GM18870 (cell line): ENCODE data around the gene MATK.
"Not testable (repeated sequence)": the region's sequence is repeated elsewhere in the genome, so short reads cannot be mapped to it uniquely, and the experiment has no call there.

Experiments
- ATAC-seq: cut with Tn5 transposase; IDR thresholded peaks from one replicate; pipeline ENCODE4 v1.9.1; 2021; ENCODE audit warnings: moderate library complexity; ENCODE audit not compliant: unreplicated experiment

The MATK gene

DNA sequence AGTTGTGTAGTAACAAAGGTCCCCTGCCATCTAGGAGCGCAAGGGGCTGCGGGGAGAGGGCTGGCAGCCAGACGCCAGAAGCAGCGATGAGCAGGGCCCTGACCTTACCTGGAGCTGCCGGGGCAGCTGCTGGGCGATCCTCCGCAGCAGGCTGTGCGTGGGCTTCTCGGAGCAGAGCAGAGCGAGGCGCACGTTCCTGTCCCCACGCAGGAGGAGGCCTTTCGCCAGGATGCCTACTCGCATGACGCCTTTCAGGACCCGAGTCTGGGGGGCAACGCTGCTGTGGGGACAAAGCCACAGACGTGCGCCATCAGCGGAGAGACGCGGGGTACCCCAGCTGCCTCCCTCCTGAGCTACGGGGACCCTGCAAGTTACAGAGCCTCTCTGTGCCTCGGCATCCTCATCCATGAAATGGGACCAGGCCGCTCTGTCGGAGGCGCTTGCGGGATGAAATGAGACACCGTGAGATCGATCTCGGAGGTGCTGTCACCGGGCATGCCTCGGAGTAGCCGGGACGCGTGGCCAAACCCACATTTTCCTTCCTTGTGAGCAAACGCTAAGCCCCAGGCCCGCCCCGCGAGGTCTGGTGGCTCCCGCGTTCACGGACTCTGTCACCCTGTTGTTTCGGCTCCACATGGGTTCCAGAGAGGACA is 30.5 kb upstream of the MATK start:
- ATAC-seq: no peak

DNA sequence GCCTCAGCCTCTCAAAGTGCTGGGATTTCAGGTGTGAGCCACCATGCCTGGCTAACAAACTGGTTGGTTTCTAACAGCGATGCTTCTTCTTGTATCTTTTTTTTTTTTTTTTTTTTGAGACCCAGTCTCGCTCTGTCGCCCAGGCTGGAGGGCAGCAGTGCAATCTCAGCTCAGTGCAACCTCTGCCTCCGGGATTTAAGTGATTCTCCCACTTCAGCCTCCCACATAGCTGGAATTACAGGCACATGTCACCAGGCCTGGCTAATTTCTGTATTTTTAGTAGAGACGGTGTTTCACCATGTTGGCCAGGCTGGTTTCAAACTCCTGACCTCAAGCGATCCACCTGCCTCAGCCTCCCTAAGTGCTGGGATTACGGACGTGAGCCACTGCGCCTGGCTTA is 30.0 kb upstream of the MATK start:
- ATAC-seq: not testable (repeated sequence)

DNA sequence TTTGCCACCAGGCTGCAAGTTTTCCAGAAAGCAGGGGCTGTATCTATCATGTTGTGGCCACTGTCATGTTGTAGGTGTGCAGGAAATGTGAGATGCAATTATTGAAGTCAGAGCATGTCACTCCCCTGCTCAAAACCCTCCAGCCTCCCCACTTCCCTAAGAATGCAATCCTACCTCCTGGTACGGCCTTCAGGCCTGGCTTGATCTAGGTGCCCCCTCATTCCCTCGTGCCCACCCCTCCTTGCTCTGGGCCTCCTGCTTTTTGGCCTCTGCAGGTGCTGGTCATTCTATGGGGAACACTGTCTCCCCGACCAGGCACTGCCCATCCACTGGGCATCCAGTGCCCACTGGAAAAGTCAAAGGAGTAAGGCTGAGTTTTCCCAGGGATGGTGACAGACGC is 28.5 kb upstream of the MATK start:
- no peak for ATAC-seq

DNA sequence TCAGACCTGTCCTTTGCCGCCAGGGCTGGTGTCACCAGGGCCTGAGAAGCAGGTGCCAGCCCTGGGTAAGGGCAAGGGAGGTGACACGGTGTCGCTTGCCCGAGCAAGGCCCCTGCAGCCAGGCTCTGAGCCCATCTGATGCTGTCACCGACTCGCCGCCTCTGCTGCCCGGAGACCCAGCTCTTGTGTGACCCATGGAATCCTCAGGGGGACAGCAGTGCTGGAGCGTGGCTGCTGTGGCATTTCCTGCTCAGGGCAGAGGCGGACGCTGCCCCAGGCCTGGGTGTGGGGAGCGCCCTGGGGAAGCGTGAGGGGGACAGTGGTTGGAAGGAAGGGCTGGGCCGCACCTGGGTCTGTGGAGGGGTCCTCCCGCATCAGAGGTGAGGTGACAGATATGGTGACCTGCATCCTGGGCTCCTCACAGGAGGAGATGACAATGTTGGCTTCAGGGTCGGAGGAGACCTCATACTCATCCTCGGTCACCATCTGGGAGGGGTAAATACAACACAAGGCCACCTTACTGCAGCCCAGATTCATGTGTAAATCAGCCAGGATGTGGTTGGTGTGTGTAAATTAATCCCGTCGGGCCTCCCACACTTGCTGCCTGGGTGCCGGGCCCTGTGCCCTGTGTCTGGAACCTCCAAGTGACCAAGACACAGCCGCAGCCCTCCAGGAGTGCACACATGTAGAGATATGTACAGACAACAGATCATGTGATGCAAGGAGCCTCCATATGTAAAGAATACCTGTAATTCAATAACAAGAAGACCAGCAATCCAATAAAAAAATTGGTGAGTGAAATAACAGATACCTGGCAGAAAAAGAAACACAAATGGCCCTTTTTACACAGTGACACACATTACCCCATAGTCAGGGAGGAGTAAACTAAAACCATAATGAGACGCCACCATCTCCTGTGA is 27.6 kb upstream of the MATK start:
- ATAC-seq: no peak

DNA sequence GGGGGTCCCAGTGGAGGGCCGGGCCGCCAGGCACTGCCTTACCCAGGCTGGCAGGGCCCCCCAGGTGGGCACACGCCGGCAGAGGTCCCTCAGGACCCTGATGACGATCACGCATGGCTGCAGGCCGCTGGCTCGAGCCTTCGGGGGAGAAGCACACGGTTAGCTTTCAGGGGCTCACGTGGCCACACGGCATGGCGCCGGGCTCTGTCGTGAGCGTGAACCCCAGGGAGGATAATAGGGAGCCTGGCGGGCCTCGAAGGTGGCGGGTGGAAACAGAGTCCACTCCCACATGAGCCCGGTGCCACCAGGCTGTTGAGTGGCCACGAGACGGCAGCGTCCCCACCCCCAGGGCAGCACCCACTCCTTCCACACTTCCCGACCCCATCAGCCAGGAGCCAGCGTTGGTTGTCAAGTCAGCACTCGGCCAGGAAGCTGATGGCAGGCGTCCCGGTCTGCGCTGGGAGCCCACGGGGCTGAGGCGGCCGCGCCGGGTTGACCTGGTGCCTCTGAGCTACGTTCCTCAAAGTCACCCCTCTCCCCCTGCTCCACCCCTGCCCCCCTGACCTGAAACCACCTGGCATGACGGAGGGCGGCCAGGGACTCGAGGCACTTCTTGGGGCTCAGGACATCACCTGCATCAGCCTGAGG is 24.7 kb upstream of the MATK start:
- no peak for ATAC-seq

DNA sequence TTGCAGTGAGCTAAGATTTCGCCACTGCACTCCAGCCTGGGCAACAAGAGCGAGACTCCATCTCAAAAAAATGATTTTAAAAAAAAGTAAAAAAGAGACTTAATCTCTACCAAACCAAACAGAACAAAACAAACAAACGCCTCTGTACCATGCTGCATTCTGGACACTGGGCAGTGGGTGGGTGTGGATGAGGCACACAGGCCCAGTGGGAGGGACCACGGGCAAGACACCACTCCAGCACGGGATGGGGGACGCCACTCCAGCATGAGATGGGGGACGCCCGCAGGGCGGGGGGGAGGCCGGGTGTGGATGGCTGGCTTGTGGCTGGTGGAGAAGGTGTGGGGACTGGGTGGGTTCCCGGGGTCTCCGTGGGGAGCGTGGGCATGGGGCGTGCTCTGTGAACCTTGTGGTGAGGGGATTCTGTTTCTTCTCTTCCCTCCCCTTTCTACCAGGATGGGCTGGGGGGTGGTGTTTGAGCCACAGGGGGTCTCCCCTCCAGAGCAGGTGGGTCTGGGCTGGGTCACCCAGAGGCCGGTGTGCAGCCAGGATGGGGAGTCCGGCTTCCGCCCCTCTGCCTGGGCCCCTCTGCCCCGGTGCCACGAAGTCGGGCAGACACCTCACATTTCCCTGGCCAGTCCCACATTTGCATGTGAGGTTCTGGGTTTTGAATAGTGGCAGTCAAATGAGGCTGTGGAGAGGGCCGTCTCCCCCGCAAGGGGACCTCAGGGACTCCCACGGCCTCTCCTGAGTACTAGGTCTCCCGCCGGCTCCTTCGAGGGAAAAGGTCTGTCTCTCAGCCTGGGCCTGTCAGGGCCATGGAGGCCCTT is 23.9 kb upstream of the MATK start:
- ATAC-seq: no peak

DNA sequence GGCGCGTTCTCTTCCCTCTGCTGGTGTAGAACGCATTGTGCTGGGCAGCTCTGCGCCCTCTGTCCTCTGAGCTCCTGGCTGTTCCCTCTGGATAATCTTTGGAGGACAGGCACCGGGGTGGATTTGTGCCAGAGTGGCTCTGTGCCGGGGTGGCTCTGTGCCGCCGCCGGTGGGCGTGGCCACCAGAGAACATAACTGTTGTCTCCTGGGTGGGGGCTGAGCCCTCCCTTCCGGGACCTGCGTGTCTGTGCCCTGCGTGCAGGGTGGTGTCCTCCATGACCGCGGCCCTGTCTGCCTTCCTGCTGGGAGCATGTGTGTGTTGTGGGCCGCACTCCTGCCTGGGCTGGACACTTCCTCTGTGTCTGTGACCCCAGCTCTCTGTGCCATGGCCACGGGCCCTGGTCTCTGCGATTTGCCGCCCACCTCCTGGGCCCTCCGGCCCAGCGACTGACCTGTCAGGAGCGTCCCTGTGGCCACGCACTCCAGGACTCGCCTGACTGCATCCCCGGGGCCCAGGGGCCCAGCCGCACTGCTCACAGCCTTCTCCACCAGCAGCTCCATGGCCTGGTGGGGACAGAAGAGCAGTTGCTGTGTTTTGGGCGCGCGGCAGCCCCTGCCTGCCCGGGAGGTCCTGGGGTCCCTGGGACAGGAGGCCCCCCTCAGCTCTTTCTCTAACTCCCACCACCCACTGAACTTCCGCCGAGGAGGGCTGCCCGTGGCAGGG is 22.4 kb upstream of the MATK start:
- no peak for ATAC-seq

DNA sequence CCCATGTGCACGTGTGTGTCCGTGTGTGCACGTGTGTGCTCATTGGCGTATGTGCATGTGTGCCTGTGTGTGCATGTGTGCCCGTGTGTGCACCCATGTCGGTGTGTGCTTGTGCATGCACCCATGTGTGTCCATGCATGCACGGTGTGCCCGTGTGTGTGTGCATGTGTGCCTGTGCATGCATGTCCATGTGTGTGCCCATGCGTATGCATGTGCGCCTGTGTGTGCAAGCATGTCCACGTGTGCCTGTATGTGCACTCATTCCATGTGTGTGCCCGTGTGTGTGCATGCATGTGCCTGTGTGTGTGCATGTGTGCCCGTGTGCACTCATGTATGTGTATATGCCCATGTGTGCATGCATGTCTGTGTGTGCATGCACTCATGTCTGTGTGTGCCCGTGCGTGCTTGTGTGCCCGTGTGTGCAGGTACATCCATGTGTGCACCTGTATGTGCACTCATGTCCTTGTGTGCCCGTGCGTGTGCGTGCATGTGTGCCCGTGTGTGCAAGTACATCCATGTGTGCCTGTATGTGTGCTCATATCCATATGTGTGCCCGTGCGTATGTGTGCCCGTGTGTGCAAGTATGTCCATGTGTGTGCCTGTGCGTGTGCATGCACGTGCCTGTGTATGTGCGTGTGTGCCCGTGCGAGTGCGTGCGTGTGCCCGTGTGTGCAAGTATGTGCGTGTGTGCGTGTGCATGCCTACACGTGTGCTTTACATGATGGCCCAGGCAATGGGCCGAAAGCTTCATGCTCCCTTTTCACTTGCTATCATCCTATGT is 21.6 kb upstream of the MATK start:
- ATAC-seq: no peak

DNA sequence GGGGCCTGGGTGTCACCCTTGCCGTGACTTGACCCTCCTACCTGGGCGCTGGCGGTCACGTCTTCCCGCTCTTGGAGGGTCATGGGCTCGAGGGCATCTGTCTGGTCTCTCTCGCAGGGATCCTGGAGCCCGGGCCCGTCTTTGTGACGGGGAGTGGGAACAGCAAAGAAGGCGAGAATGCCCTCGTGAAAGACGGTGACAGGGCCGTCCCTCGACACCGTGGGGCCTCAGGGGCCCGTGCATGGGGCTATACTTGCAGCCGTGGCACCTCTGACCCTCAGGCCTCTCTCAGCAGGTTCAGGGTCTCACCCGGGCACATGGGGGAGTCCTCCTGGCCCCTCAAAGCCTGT is 20.9 kb upstream of the MATK start:
- no peak for ATAC-seq

DNA sequence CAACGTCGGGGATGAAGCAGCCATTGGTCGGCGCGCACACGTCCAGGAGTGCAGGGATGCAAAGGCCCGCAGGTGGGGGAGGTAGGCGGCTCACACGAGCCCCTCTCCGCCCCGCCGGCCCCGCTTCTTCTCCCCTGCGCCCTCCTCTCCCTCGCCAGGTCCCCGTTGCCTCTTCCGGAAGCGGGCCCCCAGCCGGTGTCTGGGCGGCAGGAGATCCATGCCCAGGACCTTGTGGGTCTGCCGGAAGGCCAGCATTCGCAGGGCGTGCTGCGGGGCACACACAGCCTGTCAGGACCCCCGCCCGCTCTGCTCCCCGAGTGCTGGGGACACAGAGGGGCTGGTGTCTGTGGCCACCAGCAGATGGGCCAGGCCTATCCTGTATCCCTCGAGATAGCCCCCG is 19.7 kb upstream of the MATK start:
- no peak for ATAC-seq

DNA sequence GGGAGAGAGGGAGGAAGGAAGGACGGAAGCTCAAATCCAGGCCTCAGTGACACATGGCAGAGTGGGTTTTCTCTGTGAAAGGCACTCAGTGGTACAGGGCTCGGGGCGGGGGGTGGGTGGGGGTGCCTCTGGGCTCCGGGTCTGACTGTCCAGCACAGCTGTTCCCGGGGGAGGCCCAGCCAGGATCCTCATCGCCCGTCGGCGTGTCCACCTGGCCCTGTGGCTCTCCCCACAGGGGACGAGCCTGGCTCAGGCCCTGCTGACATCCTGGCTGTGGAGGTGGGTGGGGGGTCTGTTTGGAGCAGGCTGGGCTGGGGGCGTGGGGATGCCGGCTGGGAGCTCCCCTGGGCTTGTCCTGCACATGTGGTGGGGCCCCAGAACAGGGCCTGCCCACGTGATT is 18.2 kb upstream of the MATK start:
- no peak for ATAC-seq

DNA sequence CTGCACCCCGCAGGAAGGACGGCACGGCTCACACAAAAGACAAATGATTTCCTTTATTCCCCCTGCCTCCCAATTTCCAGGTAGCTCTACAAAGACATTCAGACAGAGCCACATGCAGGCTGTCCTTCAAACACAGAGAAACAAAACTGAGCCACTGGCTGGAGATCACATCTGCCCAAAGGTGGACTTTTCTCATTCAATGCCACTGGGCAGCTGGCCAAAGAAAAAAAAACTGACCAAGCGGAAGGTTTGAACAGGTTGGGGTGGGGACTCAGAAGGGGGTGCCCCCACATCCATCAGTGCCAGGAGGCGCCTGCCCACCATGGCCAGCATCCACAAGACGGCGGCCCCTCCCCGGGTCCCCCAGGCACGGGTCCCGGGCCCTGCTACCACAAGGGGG is 17.8 kb upstream of the MATK start:
- ATAC-seq: no peak

DNA sequence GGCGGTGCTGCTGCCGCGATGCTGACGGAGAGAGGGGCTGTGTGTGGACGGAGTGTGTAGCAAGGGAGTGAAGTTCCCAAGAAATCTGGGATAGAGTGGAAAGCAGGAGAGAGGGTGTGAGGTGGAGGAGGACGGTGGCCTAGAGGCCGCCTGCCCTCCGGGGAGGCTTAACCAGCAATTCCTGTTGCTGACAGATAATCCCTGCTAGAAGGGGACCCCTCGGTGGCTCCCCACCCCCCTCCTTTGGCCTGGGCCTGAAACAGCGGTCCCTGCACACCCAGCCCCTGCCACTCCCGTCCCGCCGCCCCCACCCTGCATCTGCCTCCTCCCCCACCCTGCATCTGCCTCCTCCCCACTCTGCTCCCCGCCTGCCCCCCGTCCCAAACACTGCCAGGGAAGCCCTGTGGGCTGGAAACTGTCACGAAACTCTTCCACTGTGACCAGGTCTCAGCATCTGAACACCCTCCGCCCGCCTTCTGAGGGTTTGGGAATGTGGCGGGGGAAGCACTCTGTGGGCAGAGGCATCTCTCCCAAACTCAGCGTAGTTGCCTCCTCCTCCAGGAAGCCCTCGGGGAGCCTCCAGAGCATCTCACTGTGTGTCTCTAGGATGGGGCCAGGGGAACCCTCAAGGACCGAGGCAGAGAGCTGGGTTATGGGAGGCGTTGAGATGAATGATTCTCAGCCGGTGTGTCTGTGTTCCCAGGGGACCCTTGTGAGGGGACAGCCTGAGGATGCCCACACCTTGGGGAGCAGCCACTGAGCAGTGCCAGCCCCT is 17.1 kb upstream of the MATK start:
- no peak for ATAC-seq

DNA sequence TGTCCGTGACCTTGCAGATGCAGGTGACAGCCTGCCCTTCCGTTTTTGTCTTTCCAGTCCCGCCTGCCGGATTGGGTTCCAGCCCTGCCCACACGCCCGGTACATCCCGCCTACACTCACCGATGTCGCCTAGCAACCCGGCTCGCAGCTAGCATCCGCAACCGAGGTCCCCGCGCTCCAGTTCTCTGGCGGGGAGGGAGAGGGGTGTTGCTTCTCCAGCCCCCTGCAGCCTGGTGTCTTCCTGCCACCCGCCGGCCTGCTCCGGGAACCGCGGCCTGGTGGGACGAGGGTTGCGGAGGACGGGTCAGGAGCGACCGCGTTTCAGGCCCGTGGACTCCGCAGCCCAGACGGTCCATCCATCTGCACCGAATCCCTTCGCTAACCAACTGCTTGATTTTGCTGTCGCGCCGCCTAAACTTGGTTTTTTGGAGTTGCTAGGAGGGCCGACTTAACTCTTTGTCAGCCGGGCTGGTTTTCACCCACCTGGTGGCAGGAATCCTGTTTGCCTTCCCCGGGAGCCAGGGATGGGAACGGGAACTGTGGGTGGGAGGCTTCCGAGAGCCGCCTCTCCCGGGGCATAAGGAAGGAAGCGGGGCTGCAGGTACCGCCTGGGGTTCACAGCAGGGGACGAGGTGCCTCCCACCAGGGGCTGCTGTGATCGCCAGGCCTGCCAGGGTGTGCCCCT is 15.4 kb upstream of the MATK start:
- ATAC-seq: no peak

DNA sequence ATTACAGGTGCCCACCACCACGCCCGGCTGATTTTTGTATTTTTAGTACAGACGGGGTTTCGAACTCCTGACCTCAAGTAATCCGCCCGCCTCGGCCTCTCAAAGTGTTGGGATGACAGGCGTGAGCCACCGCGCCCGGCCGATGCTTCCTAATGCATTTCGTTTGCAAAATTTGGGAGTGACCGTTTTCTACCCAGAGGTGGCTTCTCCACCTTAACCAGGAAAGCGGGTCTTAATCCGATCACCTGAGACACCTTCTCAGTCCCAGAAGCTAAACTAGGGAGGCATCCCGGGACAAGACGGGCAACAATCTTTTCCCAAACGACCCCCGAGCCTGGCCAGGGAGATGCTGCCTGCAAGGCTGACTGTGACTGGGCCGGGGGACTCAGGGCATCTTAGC is 14.8 kb upstream of the MATK start:
- ATAC-seq: no peak

DNA sequence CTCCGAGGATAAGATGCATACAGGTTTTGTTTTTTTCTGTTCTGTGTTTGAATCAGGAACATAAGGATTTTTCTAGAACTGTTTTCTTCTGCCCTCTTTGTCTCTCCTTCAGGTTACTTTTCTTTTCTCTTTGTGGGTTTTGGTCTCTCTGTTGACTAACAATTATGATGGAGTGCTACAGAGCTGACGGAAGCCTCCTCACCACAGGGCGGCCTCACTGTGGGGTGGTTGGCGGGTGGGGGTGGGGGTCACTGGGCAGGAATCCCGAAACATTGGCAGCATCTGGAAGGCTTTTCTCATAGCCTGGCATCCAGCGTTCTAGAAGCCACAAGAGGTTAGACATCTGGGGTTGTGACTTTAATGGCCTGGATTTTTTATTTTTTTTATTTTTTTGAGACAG is 12.0 kb upstream of the MATK start:
- ATAC-seq: no peak

DNA sequence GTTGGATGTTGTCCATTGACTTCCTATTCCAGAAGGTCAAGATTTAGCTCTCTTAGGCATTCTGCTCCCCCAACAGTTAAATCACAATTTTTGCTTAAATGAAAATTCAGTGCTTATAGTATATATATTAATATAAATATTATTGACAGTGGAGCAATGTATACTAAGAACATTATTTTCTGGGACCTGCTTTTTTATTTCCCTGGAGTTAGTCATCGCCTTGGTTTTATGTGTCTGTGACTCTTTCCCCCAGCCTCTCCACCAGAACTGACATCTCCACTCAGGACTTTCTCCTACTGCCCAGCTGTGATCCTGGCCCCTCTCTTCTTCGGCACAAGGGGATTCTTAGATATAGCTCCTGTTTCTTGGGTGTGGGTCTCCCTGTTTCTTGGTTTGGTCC is 10.2 kb upstream of the MATK start:
- no peak for ATAC-seq

DNA sequence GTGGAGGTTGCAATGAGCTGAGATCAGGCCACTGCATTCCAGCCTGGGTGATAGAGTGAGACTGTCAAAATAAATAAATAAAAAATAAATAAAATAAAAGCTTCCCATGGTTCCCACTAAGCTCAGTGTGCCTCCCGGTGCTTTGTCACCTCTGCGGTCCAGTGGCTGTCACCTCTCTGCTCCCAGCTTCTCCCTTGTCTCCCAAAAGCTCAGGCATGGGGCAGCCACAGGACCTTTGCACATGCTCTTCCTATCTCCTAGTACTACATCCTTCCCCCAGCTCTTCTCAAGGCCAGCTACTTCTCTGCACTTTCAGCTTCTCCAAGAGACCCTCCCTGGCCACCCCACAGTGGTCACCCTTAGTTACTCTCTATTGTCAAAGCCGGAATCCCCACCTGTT is 7.6 kb upstream of the MATK start:
- no peak for ATAC-seq

DNA sequence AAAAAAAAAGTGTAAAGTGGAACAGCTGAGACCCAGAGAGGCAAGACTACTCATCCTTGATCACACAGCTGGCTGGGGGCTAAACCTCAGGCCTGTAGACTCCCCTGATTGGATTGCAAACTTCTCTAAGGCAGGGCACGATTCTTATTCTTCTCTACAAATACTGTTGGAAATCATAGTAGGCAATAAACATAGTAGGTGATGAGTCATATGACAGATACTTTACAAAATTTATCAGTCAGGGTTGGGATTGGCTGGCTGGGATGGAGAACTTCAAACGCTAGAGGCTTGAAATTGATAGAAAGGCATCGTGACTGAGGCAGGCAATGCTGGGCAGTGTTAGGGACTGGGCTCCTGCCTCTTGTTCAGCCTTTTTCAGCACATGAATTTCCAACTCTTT is 5.9 kb upstream of the MATK start:
- no peak for ATAC-seq
